Right cardiac atrium (tissue), 5 donors: ENCODE measurements around the gene C2CD4B. TPM values are rescaled to one million over a fixed set of nuclear protein-coding genes. Genes with fewer than 3 reads are reported as not detected.
A peak's percentile ranks its signal among the peaks of the same experiment; 100 is the strongest.

Experiments used
- ATAC-seq, 2 donors: fragments of 200-7000 bp; cut with Tn5 transposase; one replicate each; pipeline versions ENCODE4 v1.8.0 to v1.9.1; 2020; ENCODE audit warnings: moderate library complexity in 2 of 2, mild to moderate bottlenecking in 1 of 2
- DNase-seq, 3 donors: peaks; one replicate each; pipeline ENCODE4 v3.0.0-alpha.2; 2020
- H3K27ac ChIP-seq: one replicate; pipeline ENCODE4 v1.5.1; 2013; ENCODE audit warnings: mild to moderate bottlenecking, low read length, control low read depth, moderate library complexity
- H3K27me3 ChIP-seq: one replicate; pipeline ENCODE4 v1.6.1; 2013; ENCODE audit not compliant: control insufficient read depth, insufficient read depth
- H3K4me1 ChIP-seq: one replicate; pipeline ENCODE4 v1.6.1; 2013; ENCODE audit warnings: low read length; ENCODE audit not compliant: control insufficient read depth, insufficient read depth
- H3K4me3 ChIP-seq: one replicate; pipeline ENCODE4 v1.5.1; 2013; ENCODE audit warnings: low read length, control low read depth
- H3K9me3 ChIP-seq: one replicate; pipeline ENCODE4 v1.6.1; 2013; ENCODE audit warnings: low read length; ENCODE audit not compliant: control insufficient read depth
- WGBS: extraction: QIAGEN DNeasy Blood & Tissue Kit; methylation state at CpG from one replicate; pipeline ENCODE4 v1.1.7; 2013; 5-methylcytosine and 5-hydroxymethylcytosine counted together
- intact Hi-C, 4 donors: fragments of 100-400 bp; cut with DNase I; formaldehyde crosslinking; loops; one replicate each; pipeline versions ENCODE4 v1.11.0 to v1.14.0; 2022 to 2023
- long read RNA-seq, 4 donors: library from polyadenylated mRNA; unstranded; transcript quantifications; one replicate each; pipeline ENCODE4 v2.0.0, GENCODE V29; 2020 to 2021
- polyA plus RNA-seq: library from polyadenylated mRNA; stranded (reverse); fragments of 200-250 nt; gene quantifications from one replicate; pipeline ENCODE4 v1.2.3, GENCODE V29; 2013
- total RNA-seq, 4 donors: library from RNA; stranded (reverse); fragmentation: NEBNext Ultra II Directional; extraction: Animal tissue kit (Norgen Biotek cat#: 25700); gene quantifications; one replicate each; pipeline ENCODE4 v1.2.1, GENCODE V29; 2021
- donor health status: healthy with polysubstance abuse.
- donor health status: DM: no; HTN: yes; CAD: no.
- donor health status: DM: no; HTN: no; CAD: no.
- donor health status: DM: no; HTN: yes; CAD: no; lungs with severe emphysema.
- donor health status: DM: yes; HTN: yes; CAD: no.

The C2CD4B gene, protein sequence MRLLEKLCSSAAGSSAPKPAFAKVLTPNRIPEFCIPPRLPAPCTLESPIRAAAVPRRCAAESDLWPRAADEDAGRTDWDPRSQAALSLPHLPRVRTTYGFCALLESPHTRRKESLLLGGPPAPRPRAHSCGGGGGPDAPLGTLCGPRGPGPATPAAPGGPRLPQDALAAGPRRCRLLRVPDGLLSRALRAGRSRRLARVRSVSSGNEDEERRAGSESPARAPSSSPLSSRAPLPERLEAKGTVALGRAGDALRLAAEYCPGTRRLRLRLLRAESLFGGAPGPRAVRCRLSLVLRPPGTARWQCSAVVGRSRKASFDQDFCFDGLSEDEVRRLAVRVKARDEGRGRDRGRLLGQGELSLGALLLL
- total RNA-seq (1 to 10 TPM; 1.4 to 2.4 (median 1.6) TPM), polyA plus RNA-seq (2.8 TPM)
- long read RNA-seq, donor 1, transcript C2CD4B-201 (2 exons, 1,579 nt) = major isoform, 5 of 6 reads
- long read RNA-seq, donor 1, partial matches to known transcripts = 1 of 6 reads
- long read RNA-seq, donor 1, other reads (novel, unspliced or antisense) = 0 of 6 reads
- long read RNA-seq, donor 2 = 0 reads
- long read RNA-seq, donor 3 = 0 reads
- long read RNA-seq, donor 4, partial matches to known transcripts = 1 of 1 reads
- long read RNA-seq, donor 4, other reads (novel, unspliced or antisense) = 0 of 1 reads

DNA sequence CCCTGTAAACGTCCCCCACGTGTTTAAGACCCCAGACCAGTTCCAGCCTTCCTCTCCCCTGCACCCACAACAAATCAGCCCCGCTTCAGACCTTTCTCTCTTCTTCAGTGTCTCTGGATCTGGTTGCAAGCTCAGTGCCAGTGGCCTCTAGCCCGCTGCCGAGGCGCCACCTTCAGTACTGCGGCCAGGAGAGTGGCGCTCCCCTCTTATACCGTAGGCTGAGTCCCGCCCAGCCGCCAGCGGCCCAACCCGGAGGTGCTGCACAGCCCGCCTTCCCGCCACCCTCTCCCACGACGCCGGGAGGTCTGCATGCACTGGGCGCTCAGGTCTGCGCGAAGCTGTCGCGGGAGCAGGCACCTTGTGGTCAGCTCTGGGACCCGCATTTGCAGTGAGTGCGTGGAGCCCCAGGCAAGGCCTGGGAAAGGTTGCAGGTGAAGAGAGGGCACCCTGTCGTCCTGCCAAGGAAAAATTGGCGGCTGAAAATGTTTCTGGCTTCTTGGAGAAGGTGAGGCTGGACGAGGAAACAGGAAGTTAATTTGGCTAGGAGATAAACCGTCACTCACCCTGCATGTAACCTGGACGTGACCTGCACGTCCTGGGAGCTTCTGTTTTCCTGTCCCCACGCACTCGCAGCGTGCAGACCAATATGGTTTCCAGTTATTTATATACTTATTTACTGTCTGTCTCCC is at the start of gene C2CD4B:
TSS of gene C2CD4B (minus strand) at position 182 of the 689 bp plus-strand sequence. CDS start 301 bp downstream, outside the sequence.
- Histone ChIP-seq H3K9me3 (no peaks in the 10 kb centered on the region), H3K27me3 (peaks cover 2% of the 10 kb centered on the region), H3K27ac (peak within 1 kb of the TSS; percentile 66), H3K4me3 (peak within 1 kb of the TSS; percentile 59), H3K4me1 (no peaks in the 10 kb centered on the region)
- WGBS = 17% methylated on average over 34 of the region's 34 CpGs
- peak; percentile 73 to 88 (median 85) for DNase-seq
- intact Hi-C loops = no loop called here
- ATAC-seq = peak; percentile 93 to 97

DNA sequence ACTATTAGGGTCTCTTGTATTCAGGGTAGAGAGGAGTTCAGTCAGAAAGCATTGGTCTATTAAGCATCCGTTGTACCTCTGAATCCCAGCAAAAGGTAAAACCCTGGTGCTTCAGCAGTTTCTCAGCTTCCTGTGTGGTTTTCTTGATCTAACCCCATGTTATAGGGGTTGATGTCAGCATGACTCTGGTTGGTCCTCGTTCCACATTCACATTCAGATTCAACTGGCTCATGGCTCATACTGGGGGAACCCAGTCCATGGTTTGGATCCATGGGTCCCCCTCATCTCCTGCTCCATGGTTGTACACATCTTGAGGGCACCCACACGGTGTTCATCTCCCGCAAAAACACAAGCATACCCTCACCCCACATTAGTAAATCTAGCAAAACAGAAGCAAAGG is 47.7 kb upstream of the C2CD4B start:
- H3K27ac ChIP-seq = no peak overlapping the region
- intact Hi-C loops = no loop called here
- H3K9me3 ChIP-seq = peaks cover 2% of the 10 kb centered on the region
- no peak for DNase-seq
- no peaks in the 10 kb centered on the region for H3K27me3 ChIP-seq
- no peaks in the 10 kb centered on the region for H3K4me1 ChIP-seq
- WGBS = 88% methylated on average over 4 of the region's 4 CpGs
- ATAC-seq = no peak
- no peak overlapping the region for H3K4me3 ChIP-seq

DNA sequence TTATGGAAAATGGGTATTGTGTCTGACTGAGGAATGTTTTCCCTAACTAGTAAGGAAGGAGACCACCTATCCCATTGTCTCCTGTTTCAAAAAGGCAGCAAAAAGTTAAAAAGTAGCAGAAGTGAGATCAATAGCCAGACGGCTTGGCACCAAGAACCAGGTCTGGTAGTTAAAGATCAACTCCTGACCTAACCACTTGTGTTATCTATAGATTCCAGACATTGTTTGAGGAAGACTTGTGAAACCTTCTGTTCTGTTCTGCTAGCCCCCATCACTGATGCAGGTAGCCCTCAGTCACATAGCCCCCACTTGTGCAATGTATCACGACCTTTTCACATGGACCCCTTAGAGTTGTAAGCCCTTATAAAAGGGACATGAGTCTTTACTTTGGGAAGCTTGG is 46.3 kb upstream of the C2CD4B start:
- no peak for DNase-seq
- H3K27me3 ChIP-seq = no peaks in the 10 kb centered on the region
- H3K4me1 ChIP-seq = no peaks in the 10 kb centered on the region
- H3K4me3 ChIP-seq = no peak overlapping the region
- intact Hi-C loops = no loop called here
- 86% methylated on average over 2 of the region's 2 CpGs for WGBS
- ATAC-seq = no peak
- no peak overlapping the region for H3K27ac ChIP-seq
- peaks cover 2% of the 10 kb centered on the region for H3K9me3 ChIP-seq

DNA sequence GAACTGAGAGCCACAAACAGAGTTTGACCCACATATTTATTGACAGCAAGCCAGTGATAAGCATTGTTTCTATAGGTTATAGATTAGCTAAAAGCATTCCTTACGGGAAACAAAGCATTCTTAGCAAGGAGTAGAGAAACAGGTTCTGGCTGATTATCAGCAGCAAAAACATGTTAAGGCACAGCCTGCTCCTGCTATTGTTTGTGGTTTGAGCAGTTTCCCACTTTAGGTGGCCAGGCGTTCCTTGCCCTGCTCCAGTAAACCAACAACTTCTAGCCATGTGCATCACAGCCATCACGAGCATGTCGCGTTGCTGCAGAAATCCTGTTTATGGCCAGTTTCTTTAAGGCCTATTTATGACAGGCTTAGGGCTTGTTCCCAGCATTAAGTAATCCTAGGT is 44.7 kb upstream of the C2CD4B start:
- Histone ChIP-seq H3K4me1 (no peaks in the 10 kb centered on the region), H3K27me3 (no peaks in the 10 kb centered on the region), H3K4me3 (no peak overlapping the region), H3K27ac (no peak overlapping the region), H3K9me3 (peaks cover 2% of the 10 kb centered on the region)
- ATAC-seq (no peak), DNase-seq (no peak)
- intact Hi-C loops = no loop called here
- 92% methylated on average over 5 of the region's 5 CpGs for WGBS

DNA sequence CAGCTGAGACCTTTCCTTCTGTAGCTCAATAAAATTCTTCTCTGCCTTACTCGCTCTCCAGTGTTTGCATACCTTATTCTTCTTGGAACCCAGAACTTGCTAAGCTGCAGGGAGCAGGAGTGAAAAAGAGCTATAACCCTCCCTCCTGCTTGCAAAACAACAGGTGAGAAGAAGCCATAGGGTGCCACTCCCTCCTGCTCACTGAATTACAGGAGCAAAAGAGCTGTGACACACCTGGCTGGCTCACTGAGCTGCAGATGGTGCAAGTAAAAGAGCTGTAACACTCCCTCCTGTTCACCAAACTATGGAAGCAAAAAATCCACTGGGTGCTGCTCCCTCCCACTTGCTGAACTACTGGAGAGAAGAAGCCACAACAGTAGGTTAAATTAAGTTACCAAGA is 44.2 kb upstream of the C2CD4B start:
- Histone ChIP-seq H3K27ac (no peak overlapping the region), H3K4me3 (no peak overlapping the region), H3K9me3 (peaks cover 2% of the 10 kb centered on the region), H3K27me3 (no peaks in the 10 kb centered on the region), H3K4me1 (no peaks in the 10 kb centered on the region)
- WGBS = 98% methylated on average over 1 of the region's 1 CpG
- DNase-seq (no peak), ATAC-seq (no peak)
- intact Hi-C loops = no loop called here

DNA sequence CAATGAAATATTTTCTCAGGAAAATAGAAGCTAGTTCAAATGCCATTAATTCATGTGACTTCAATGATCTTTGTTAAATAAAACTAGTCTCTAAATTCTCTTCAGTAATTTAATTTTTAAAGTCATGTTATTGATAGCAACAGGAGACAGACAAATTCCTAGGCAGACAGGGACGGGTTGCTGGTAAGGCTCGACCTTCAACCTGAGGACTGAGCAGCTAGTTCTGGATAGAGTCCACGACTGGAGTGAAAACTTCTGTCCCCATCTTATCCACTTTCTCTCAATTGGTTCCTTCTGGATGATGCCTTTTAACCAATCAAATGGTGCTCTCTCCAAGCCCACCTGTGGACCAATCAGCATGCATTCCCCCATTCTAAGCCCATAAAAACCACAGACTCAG is 43.8 kb upstream of the C2CD4B start:
- Histone ChIP-seq H3K4me3 (no peak overlapping the region), H3K9me3 (peaks cover 2% of the 10 kb centered on the region), H3K4me1 (no peaks in the 10 kb centered on the region), H3K27ac (no peak overlapping the region), H3K27me3 (no peaks in the 10 kb centered on the region)
- DNase-seq (no peak), ATAC-seq (no peak)
- intact Hi-C loops = no loop called here
- 83% methylated on average over 3 of the region's 3 CpGs for WGBS

DNA sequence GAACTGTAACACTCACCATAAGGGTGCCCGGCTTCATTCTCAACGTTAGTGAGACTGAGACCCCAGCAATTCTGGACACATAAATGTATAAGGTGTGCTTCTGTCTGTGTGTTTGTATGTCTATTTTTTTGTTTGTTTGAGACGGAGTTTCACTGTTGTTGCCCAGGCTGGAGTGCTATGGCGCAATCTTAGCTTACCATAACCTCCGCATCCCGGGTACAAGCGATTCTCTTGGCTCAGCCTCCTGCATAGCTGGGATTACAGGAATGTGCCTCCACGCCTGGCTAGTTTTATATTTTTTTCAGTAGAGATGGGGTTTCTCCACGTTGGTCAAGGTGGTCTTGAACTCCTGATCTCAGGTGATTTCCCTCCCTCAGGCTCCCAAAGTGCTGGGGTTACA is 43.3 kb upstream of the C2CD4B start:
- DNase-seq (no peak), ATAC-seq (no peak)
- intact Hi-C loops = no loop called here
- no peaks in the 10 kb centered on the region for H3K4me1 ChIP-seq
- H3K9me3 ChIP-seq = peaks cover 2% of the 10 kb centered on the region
- H3K27ac ChIP-seq = no peak overlapping the region
- WGBS = 92% methylated on average over 9 of the region's 9 CpGs
- no peaks in the 10 kb centered on the region for H3K27me3 ChIP-seq
- H3K4me3 ChIP-seq = no peak overlapping the region

DNA sequence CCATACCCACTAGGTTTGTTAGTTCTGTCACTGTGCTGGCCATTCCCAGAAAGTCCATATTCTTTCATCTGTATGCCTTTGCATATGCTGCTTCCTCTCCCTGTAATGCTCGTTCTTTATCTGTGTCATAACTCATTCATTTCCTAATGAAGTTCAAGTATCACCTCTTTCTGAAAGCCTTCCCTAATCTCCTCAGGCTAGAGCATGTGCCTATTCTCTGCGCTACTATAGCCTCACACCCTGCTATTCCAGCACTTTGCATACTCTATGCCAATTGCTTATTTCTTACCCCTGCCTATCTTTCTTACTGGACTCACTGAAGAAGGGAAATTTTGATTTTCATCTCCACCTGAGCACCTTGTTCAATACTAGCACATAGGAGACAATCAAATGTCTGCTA is 25.6 kb upstream of the C2CD4B start:
- 68% methylated on average over 2 of the region's 2 CpGs for WGBS
- H3K4me3 ChIP-seq = no peak overlapping the region
- H3K9me3 ChIP-seq = no peaks in the 10 kb centered on the region
- no peaks in the 10 kb centered on the region for H3K27me3 ChIP-seq
- no peaks in the 10 kb centered on the region for H3K4me1 ChIP-seq
- DNase-seq (no peak), ATAC-seq (no peak)
- H3K27ac ChIP-seq = no peak overlapping the region
- intact Hi-C loops = no loop called here

DNA sequence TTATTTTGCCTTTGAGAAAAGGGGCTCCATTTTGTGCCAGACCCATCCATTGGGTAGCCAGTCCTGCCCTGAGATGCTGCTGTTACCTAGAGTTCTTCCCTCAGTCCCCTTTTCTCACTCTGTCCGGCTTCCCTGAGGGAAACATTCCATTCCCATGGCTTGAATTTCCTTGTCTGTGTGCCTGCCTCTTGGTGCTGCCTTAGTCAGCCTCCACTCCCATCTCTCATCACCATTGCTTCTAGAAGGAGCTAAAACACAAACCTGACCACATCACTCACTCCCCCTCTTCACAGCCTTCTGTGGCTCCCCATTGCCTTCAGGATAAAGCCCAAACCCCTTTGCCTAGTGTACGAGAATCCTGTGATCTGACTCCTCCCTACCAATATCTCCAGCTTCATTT is 25.2 kb upstream of the C2CD4B start:
- no peak overlapping the region for H3K27ac ChIP-seq
- no peaks in the 10 kb centered on the region for H3K27me3 ChIP-seq
- 63% methylated on average over 2 of the region's 2 CpGs for WGBS
- H3K9me3 ChIP-seq = no peaks in the 10 kb centered on the region
- no peak for DNase-seq
- intact Hi-C loops = no loop called here
- no peak for ATAC-seq
- no peaks in the 10 kb centered on the region for H3K4me1 ChIP-seq
- H3K4me3 ChIP-seq = no peak overlapping the region

DNA sequence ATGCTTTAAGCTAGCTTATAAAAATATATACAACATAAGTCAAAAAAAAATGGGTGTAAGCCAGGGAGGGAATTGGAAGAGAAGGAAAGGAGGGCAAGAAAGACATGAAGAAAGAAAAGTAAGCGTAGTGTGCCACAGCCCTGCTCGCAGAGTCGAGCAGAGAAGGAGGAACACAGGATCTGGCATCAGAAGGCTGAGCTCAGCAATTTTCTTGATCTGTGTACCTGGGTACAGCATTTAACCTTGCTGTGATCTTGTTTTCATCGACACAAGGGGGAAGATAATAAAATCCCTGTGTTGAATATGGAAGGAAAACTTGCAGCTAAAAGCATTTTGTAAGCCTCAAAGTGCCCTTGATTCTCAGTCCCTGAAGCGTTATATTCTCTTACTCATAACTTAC is 23.7 kb upstream of the C2CD4B start:
- no peaks in the 10 kb centered on the region for H3K9me3 ChIP-seq
- H3K4me1 ChIP-seq = no peaks in the 10 kb centered on the region
- no peak overlapping the region for H3K4me3 ChIP-seq
- DNase-seq (no peak), ATAC-seq (no peak)
- no peaks in the 10 kb centered on the region for H3K27me3 ChIP-seq
- no peak overlapping the region for H3K27ac ChIP-seq
- WGBS = 89% methylated on average over 5 of the region's 5 CpGs
- intact Hi-C loops = no loop called here

DNA sequence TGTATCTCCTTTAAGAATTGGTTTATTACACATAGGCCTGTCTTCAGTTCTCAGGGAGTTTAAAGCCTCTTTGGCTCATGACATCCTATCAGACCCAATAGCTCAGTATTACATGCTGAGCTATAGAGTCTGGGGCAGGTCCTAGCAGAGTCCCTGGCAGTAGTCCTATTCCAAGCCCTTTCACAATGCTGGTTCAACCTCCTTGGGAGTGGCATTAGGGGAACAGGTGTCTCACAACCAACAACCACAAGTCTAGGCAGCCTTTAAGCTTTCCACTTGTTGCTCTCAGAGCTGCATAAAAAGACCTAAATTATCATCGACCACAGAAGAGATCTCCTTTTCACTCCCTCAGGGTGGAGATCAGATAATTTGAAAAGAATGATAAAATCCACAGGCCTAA is 22.8 kb upstream of the C2CD4B start:
- Histone ChIP-seq H3K27ac (no peak overlapping the region), H3K9me3 (no peaks in the 10 kb centered on the region), H3K4me3 (no peak overlapping the region), H3K4me1 (no peaks in the 10 kb centered on the region), H3K27me3 (no peaks in the 10 kb centered on the region)
- no peak for DNase-seq
- intact Hi-C loops = no loop called here
- ATAC-seq = no peak
- WGBS = 81% methylated on average over 1 of the region's 1 CpG
